Measurements from ENCODE around the gene ZNF273.
A peak's percentile ranks its signal among the peaks of the same experiment; 100 is the strongest.
"Not testable (repeated sequence)": the region's sequence is repeated elsewhere in the genome, so short reads cannot be mapped to it uniquely, and the experiment has no call there.

Gene ZNF273

DNA sequence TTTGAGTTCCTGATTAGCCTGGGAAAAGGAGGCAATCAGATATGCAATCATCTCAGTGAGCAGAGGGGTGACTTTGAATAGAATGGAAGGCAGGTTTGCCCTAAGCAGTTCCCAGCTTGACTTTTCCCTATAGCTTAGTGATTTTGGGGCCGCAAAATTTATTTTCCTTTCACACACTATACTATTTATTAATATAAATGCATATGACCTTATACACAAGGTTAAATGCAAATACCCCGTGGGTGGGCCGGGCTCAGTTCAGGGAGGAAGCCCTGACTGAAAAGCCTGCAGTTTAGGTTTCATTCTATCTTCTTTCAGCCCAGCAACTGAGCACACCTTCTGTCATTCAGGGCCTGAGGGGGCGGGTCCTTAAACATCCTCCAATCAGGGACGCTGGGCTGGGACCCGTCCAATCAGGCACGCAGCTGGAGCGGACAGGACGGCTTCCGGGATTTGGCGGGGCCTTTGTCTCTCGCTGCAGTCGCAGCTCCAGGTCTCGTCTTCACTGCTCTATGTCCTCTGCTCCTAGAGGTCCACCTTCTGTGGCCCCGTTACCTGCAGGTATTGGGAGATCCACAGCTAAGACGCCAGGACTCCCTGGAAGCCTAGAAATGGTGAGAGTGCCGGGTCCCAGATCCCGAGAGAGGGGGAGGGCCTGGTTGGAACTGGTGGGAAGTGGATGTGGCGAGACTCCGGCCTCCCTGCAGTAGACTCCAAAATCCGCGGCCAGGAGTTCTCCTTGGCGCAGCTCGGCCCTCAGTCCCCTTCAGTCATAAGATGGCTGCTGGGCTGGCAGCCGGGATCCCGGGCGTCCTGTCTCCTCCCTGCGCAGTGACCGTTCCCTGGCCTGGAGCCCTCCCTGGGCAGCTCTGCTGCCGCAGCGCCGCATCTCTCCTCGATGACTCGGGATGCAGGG, at the start of gene ZNF273:
Gene ZNF273, plus strand, starts transcription at position 468 of the 916 bp plus-strand sequence. Its CDS starts 45 bp downstream, at position 513.
- peak; percentile 37 for DNase-seq (ENCODE audit: low read depth)

DNA sequence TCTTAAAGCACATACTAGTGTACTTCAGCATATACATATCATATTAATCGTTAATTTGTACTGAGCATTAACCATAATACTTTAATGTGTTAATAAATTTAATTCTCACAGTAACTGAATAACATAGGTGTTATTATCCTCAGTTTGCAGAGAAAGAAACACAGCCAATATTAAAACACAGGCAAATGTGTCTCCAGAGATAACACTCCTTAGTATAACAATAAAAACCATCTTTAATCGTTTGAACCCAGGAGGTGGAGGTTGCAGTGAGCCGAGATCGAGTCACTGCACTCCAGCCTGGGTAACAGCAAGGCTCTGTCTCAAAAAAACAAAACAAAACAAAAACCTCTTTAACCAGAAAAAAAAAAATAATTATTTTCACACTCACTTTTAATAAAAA, 49.4 kb upstream of the ZNF273 start:
- no peak for DNase-seq (ENCODE audit: low read depth)

DNA sequence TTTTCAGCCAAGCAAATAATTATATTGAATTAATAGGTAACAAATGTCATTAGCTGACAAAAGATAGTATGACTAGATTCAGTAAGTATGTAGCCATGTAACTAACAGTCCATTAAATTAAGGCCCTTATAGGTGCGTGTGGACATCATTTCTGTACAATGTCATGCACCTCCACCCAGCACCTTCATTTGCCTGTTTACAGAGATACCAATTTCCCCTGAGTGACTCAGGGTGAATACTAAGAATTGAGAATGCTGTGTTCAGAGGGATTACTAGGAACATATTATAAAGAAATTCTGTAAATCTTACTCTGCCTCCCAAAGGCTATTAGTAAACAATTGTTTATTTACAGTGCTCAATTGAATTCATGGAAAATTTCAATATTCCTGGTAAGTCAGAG, 48.1 kb upstream of the ZNF273 start:
- no peak for DNase-seq (ENCODE audit: low read depth)

DNA sequence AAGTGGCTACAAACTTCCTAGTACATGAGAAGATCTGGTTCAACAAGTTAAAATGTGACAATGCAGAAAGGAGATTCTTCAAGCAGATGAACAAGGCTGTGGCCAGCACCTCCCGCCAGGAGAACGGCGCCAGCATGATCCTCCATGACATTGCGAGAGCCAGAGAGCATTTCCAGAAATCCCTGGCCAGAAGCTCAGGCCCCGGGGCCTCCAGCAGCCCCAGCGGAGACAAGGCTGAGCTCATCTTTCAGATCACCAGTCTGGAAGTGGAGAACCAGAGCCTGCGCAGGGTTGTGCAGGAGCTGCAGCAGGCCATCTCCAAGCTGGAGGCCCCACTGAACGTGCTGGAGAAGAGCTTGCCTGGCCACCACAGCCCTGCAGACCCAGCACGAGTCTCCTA, 40.1 kb upstream of the ZNF273 start:
- no peak for DNase-seq (ENCODE audit: low read depth)

DNA sequence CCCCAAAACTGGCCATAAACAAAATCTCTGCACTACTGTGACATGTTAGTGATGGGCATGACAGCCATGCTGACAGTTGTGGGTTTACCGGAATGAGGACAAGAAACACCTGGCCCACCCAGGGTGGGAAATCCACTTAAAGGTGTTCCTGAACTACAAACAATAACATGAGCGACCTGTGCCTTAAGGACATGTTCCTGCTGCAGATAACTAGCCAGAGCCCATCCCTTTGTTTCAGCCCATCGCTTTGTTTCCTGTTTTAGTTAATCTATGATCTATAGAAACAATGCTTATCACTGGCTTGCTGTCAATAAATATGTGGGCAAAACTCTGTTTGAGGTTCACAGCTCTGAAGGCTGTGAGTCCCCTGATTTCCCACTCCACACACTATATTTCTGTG, 39.5 kb upstream of the ZNF273 start:
- not testable (repeated sequence) for DNase-seq (ENCODE audit: low read depth)

DNA sequence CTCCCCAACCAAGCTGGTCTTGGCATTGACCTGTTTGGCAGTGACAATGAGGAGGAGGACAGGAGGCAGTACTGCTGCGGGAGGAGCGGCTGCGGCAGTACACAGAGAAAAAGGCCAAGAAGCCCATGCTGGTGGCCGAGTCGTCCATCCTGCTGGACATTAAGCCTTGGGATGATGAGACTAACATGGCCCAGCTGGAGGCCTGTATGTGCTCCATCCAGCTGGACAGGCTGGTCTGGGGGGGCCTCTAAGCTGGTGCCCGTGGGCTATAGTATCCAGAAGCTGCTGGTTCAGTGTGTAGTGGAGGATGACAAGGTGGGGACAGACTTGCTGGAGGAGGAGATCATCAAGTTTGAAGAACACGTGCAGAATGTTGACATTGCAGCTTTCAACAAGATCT, 39.1 kb upstream of the ZNF273 start:
- DNase-seq (ENCODE audit: low read depth), result no peak

DNA sequence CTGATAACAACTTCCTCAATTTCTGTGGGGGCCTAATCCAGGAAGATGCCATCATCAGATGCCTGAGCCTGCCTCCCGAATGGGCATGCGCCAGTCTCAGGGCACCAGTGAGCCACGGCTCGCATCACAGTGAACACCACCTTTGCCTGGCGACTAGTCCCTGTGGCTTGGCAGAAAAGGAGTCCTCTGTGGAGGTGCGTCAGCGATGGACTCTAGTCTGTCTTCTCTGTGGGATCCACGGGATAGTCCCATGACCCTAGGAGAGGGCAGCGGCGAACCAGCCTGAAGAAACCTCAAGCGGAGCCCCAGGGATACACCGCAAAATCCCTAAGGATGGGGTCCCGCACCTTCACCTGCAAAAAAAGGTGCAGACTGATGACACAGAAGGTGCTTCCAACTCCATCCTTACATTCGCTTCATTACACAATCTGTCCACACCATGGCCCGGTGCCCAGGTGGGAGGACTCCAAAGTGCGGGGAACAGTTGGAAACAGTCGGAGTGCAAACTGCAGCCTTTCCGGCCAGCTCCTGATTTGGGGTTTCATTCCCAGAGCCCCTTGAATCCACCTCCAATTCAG, 35.1 kb upstream of the ZNF273 start:
- no peak for DNase-seq (ENCODE audit: low read depth)

DNA sequence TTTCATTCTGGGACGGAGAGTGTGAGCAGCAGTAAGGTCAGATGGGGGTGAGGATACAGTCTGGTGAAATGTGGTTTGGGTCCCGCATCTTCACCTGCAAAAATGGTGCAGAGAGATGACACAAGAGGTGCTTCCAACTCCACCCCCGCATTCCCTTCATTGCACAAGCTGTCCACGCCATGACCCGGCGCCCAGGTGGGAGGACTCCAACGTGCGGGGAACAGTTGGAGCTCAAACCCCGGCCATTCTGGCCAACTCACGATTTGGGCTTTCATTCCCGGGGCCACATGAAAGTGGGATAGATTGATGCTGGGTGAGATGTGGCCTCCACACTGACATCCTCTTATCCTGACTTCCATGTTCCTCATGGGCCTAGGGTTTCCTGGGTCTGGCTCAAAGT, 34.6 kb upstream of the ZNF273 start:
- DNase-seq (ENCODE audit: low read depth), result no peak

DNA sequence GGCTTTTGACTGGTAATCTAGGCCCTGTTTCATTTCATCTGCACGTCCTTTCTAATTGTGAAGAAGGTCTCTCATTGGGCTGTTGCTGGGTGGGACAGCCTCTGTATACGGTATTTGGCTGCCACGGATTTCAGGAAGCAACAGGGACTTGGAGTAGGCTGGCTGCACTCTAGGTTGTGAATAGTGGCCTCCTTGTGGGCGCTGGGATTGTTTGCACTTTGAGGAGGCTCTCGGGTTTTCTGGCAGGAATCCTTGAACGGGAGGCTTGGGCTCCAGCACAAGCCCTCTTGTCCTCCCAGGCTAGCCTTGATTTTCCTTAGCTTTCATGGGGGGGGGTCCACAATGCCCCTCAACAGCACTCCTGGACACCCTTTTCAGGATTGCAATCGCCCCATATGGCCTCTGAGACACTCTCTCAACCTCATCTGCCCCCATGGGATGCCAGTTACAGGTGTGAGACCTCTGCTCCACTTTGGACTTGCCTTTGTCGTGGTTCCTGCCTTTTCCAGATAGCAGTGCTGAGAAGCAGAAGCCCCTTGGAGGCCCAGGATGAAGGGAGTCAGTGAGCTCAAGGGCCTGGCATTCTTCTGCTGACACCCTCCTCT, 33.9 kb upstream of the ZNF273 start:
- no peak for DNase-seq (ENCODE audit: low read depth)

DNA sequence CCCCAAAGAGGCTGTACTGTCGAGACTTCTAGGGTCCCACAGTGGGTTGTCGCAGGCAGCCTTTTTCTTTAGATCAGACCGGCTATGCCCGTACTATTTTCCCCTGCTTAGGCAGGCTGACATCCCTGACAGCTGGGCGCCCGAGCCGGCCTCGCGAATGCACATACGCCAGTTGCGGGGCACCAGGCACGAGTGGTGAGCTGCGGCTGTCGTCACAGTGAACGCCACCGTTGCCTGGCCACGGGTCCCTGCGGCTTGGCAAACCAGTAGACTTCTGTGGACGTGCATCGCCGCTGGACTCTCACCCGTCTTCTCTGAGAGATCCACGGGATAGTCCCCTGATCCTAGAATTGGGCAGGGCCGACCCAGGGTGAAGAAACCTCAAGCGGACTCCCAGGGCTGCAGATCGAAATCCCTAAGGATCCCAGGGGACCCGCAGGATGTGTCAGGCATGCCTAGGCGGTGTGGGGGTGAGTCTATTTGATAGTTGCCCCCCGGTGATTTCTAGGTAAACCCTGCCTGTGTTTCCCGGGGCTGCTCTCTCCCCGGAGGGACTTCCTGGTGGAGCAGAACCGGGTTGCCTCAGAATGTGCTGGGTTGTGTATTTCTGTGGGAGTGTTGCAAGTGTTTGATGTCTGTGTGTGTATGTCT, 33.0 kb upstream of the ZNF273 start:
- DNase-seq (ENCODE audit: low read depth), result no peak

DNA sequence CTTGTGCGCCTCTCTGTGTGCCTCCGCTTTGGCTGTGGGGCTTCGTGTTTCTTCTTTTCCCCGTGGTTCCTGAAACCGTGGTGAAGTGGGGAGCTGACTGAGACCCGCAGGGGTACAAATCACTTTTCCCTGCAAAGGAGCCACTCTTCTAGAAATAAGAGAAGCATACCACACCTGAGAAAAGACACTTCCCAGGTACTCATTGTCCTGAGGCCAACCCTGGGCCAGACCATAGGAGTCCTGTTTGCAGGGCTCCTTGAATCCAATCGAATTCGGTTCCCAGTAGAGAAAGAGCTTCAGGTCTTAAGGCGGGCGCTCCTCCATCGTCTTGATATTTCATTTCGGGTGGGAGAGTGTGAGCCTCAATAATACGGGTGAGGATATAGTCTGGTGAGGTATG, 32.4 kb upstream of the ZNF273 start:
- DNase-seq (ENCODE audit: low read depth), result no peak

DNA sequence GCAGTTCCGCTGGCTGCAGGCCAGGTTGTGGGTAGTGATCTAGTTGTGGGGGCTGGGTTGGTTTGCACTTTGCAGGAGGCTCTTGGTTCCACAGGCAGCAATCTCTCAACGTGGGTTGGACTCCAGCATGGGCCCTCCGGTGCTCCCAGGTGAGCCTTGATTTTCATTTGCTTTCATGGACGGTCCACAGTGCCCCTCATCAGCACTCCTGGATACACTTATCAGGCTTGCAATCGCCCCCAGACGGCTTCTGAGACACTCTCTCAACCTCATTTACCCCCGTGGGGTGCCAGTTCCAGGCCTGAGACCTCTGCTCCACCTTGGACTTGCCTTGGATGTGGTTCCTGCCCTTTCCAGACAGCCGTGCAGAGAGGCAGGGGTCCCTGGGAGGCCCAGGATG, 31.3 kb upstream of the ZNF273 start:
- DNase-seq (ENCODE audit: low read depth), result no peak

DNA sequence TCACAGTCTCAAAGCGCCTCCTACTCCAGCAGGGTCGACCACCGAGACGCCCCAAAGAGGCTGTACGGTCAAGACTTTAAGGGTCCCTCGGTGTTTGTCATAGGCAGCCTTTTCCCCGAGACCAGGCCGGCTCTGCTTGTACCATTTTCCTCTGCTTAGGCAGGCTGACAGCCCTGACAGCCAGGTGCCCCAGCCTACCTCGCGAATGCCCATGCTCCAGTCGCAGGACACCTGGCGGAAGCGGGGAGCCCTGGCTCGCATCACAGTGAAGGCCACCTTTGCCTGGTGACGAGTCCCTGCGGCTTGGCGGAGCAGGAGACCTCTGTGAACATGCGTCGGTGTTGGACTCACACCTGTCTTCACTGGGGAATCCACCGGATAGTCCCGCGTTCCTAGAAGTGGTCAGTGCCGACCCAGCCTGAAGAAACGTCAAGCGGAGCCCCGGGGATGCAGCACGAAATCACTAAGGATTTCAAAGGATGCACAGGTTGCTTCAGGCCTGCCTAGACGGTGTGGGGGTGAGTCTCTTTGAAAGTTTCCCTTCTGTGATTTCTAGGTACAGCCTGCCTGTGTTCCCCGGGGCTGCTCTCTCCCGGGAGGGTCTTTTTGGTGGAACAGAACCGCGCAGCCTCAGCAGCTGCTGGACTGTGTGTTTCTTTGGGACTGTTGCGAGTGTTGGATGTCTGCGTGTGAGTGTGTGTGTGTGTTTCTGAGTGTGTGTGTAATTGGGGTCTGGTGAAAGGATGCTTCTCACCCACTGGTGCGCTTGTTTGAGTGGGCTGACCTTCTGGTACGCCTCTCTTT, 30.5 kb upstream of the ZNF273 start:
- DNase-seq (ENCODE audit: low read depth), result no peak

DNA sequence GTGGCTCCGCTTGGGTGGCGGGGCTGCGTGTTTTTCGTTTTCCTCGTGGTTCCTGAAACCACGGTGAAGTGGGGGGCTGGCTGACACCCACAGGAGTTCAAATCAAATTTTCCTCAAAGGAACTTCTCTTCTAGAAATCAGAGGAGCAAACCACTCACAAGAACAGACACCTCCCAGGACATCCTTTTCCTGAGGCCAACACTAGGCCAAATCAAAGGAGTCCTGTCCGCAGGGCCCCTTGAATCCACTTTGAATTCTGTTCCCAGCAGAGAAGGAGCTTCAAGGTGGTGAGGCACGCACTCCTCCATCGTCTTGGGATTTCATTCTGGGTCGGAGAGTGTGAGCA, 29.9 kb upstream of the ZNF273 start:
- no peak for DNase-seq (ENCODE audit: low read depth)

DNA sequence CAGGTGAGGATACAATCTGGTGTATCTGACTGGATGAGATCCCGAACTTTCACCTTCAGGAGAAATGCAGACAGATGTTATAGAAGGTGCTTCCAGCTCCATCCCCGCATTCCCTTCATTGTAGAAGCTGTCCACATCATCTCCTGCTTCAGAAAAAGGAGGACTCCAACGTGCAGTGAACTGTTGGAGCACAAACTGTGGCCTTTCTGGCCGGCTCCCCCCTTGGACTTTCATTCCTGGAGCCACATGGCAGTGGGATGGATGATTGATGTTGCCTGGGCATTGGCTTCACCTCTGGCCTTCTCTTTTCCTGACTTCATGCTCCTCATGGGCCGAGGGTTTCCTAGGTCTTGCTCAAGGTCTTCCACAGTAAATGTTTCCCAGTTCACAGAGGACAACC, 29.6 kb upstream of the ZNF273 start:
- no peak for DNase-seq (ENCODE audit: low read depth)

DNA sequence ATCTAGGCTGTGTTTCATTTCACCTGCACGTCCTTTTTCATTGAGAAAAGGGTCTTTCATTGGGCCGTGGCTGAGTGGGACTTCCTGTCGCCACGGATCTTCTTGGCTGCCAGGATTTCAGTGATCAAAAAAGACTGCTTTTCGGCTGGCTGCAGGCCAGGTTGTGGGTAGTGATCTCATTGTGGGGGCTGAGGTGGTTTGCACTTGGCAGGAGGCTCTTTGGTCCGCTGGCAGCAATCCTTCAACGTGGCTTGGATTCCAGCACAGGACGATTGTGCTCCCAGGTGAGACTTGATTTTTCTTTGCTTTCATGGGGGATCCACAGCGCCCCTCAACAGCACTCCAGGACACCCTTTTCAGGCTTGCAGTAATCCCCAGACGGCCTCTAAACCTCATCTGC, 29.0 kb upstream of the ZNF273 start:
- no peak for DNase-seq (ENCODE audit: low read depth)

DNA sequence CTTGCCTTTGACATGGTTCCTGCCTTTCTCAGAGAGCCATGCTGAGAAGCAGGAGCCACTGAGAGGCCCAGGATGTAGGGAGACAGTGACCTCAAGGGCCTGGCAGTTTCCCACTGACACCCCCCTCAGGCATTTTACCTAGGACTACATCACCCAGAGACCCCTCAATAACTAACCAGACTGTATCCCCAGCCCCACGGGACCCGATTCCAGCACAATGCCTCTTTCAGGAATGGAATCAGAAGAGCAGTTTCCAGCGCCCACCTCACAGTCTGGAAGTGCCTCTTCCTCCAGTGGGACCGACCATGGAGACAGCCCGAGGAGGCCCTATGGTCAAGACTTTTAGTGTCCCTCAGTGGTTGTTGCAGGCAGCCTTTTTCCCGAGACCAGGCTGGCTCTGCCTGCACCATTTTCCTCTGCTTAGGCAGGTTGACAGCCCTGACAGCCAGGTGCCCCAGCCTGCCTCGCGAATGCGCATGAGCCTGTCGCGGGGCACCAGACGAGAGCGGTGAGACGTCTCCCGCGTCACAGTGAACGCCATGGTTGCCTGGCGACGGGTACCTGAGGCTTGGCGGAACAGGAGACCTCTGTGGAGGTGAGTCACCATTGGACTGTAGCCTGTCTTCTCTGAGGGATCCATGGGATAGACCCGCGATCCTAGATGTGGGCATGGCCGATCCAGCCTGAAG, 28.4 kb upstream of the ZNF273 start:
- no peak for DNase-seq (ENCODE audit: low read depth)

DNA sequence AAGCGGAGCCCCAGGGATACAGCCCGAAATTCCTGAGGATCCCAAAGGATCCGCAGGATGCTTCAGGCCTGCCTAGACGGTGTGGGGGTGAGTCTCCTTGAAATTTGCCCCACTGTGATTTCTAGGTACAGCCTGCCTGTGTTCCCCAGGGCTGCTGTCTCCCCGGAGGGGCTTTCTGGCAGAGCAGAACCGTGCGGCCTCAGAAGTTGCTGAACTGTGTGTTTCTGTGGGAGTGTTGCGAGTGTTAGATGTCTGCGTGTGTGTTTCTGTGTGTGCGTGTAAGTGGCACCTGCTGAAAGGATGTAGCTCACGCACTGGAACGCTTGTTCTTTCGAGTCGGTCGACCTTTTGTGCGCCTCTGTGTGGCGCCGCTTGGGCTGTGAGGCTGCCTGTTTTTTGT, 27.8 kb upstream of the ZNF273 start:
- no peak for DNase-seq (ENCODE audit: low read depth)

DNA sequence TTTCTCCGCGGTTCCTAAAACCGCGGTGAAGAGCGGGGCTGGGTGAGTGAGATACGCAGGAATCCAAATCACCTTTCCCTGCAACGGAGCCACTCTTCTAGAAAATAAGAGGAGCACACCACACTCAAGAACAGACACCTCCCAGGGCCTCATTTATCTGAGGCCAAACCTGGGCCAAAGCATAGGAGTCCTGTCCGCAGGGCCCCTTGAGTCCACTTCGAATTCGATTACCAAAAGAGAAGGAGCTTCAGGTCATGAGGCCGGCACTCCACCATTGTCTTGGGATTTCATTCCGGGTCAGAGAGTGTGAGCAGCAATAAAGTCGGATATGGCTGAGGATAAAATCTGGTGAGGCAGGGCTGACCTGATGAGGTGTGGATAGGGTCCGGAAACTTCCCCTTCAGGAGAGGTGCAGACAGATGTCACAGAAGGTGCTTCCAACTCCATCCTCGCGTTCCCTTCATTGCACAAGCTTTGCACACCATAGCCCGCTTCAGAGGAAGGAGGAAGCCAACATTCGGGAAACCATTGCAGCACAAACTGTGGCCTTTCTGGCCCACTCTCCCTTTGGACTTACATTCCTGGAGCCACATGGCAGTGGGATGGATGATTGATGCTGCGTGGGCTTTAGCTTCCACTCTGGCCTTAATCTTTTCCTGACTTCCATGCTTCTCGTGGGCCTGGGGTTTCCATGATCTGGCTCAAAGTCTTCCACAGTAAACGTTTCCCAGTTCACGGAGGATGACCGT, 27.2 kb upstream of the ZNF273 start:
- no peak for DNase-seq (ENCODE audit: low read depth)

DNA sequence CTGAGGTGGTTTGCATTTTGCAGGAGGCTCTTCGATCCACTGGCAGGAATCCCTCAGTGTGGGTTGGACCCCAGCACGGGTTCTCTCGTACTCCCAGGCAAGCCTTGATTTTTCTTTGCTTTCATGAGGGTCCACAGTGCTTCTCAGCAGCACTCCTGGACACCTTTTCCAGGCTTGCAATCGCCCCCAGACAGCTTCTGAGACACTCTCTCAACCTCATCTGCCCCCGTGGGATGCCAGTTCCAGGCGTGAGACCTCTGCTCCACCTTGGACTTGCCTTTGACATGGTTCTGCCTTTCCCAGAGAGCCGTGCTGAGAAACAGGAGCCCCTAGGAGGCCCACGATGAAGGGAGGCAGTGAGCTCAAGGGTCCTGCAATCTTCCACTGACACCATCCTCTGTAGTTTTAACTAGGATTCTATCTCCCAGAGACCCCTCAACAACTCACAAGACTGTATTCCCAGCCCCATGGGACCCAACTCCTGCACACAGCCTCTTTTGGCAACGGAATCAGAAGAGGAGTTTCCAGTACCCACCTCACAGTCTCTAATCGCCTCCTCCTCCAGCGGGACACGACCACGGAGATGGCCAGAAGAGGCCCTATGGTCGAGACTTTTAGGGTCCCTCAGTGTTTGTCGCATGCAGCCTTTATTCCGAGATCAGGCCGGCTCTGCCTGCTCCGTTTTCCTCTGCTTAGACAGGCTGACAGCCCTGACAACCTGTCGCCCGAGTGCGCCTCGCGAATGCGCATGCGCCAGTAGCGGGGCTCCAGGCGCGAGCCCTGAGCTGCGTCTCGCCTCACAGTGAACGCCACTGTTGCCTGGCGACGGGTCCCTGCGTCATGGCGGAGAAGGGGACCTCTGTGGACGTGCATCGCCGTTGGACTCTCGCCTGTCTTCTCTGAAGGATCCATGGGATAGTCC, 26.0 kb upstream of the ZNF273 start:
- no peak for DNase-seq (ENCODE audit: low read depth)
